AG04449 (cell line): Measurements from ENCODE around the gene PLCB1.

Experiments used
- CTCF ChIA-PET: fragments of 350-600 bp; formaldehyde crosslinking; extraction: SDS; loops from one replicate; lab custom pipeline; 2021; ENCODE audit warnings: antibody characterized with exemption; lab: Yijun Ruan, JAX
- POLR2A ChIA-PET: fragments of 400-600, 350-600 bp; formaldehyde crosslinking; extraction: SDS; loops from one replicate; lab custom pipeline; 2020; ENCODE audit warnings: antibody characterized with exemption, inconsistent platforms; lab: Yijun Ruan, JAX
- DNase-seq: peaks from one replicate; pipeline ENCODE4 v3.0.0-alpha.2; 2010; ENCODE audit warnings: low read depth, low spot score
- H3K4me3 ChIP-seq: 2 replicates; pipeline ENCODE4 v1.5.1; 2011; ENCODE audit warnings: low read depth, mild to moderate bottlenecking, control low read depth, low read length
- TF ChIP-seq, protein P1 (sequence below): IDR thresholded peaks from one replicate; pipeline ENCODE4 v1.5.1; 2011; ENCODE audit warnings: mild to moderate bottlenecking, moderate library complexity, low read length, control low read depth, inconsistent platforms; ENCODE audit not compliant: insufficient read depth; ENCODE audit errors: missing control alignments

The PLCB1 gene

DNA sequence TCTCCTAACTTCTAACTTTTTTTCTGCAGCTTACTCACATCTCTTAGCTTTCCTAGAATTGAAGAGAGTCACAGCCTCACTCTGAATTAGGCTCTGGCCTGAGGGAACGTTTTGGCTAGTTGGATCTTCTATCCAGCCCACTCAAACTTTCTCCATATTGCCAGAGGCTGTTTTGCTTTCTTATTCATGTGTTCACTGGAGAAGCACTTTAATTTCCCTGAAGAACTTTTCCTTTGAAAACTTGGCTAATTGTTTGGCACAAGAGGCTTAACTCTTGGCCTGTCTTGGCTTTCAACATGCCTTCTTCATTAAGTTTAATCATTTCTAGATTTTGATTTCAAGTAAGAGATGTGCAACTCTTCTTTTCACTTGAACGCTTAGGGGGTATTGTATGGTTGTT, 798.7 kb downstream of the PLCB1 start:
- CTCF ChIA-PET, result no interaction called here
- TF ChIP-seq, protein P1, sequence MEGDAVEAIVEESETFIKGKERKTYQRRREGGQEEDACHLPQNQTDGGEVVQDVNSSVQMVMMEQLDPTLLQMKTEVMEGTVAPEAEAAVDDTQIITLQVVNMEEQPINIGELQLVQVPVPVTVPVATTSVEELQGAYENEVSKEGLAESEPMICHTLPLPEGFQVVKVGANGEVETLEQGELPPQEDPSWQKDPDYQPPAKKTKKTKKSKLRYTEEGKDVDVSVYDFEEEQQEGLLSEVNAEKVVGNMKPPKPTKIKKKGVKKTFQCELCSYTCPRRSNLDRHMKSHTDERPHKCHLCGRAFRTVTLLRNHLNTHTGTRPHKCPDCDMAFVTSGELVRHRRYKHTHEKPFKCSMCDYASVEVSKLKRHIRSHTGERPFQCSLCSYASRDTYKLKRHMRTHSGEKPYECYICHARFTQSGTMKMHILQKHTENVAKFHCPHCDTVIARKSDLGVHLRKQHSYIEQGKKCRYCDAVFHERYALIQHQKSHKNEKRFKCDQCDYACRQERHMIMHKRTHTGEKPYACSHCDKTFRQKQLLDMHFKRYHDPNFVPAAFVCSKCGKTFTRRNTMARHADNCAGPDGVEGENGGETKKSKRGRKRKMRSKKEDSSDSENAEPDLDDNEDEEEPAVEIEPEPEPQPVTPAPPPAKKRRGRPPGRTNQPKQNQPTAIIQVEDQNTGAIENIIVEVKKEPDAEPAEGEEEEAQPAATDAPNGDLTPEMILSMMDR, result no peak
- POLR2A ChIA-PET, result no interaction called here
- H3K4me3 ChIP-seq, result no peak overlapping the region
- no peak for DNase-seq

DNA sequence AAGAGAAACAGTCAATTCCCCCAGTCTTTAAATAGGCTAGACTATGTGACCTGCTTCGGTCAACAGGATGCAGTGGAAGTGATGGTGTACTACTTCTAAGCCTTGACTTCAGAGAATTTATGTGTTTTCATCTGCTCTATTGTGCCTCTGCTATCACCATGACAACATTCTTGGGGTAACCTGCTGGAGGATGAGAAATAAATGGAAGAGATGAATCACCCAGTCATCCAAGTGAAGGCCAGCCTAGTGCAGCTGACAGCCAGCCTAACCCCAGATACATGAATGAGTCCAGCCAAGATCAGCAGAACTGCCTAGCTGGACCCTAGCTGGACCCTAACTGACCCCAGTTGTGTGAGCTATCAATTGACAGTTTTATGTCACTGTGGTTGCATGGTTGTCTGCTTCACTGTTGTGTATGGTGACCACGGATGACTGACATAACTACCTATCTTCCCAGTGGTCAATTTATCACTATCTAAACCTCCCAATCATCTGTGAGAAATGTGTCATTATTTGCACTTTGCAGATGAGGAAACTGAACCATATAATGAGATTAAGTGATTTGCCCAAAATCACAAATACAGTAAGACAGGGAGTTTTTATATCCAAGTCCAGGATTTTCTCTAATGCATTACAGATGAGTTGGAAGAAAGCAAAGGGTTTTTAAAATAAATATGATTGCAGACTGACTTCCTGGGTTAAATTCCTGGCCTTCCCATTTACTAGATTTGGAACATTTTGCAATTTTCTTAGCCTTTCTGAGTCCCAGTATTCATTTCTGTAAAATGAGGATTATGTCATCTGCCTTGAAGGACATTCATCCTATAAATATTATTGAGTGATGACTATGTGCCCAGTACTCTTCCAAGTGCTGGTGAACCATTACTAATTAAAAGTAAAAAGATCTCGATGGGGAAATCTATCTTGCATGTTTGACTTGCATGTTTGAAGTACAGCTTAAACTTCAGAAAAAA, 800.4 kb downstream of the PLCB1 start:
- TF ChIP-seq, protein P1, result no peak
- peak; percentile 37 for DNase-seq
- POLR2A ChIA-PET, result interaction anchor here (0.6 kb wide), 1 partner anchor 241 kb away, joined by 3 read pairs; no protein-coding TSS in a partner anchor
- CTCF ChIA-PET, result interaction anchor here (1.2 kb wide), 1 partner anchor 11 kb away, joined by 3 read pairs; no protein-coding TSS in a partner anchor
- H3K4me3 ChIP-seq, result no peak overlapping the region

DNA sequence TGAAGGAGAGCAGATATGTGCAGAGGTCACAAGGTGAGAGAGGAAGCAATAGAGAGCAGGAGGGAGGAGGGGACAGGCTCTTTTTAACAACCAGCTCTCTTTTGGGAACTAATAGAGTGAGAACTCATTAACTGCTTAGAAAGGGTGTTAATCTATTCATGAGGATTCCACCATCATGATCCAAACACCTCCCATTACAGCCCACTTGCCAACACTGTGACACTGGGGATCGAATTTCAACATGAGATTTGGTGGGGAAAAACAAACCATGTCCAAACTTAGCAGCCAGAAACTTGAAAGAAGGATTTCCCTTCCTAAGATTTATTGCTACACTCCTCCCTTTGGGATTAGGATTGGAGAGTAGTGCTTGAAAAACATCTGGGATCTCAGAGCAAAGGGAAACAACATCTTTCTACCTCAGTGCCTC, 801.3 kb downstream of the PLCB1 start:
- ChIA-PET CTCF (interaction anchor here (1.2 kb wide), 1 partner anchor 10 kb away, joined by 3 read pairs; no protein-coding TSS in a partner anchor), POLR2A (no interaction called here)
- TF ChIP-seq, protein P1, result no peak
- DNase-seq, result no peak
- no peak overlapping the region for H3K4me3 ChIP-seq

DNA sequence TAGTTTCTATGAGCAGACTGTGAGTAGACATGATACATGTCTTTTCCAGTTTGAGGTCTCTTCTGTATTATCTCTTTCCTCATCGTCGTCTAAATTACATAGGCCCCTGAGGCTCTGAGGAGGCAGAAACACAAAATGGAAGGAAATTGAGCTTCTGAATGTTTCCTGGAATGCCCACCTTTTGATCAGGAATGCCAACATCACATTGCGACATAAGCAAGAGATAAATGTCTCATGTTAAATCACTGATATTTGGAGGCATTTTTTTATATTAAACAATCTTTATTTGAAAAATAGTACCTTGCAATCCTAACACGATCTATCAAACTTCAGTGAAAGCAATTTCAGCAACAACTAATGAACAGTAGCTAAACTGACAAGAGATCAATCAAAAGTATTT, 802.3 kb downstream of the PLCB1 start:
- H3K4me3 ChIP-seq, result no peak overlapping the region
- DNase-seq, result no peak
- TF ChIP-seq, protein P1, result no peak
- ChIA-PET CTCF (interaction anchor here (0.8 kb wide), 1 partner anchor 176 kb away, joined by 3 read pairs; no protein-coding TSS in a partner anchor), POLR2A (interaction anchor here (0.6 kb wide), 1 partner anchor 107 kb away, joined by 3 read pairs; no protein-coding TSS in a partner anchor)
